IPS DF 19.7 (cell line): Measurements from ENCODE around the gene NFIB.

Experiments
- DNase-seq: peaks from one replicate; pipeline ENCODE4 v3.0.0-alpha.2; 2013; ENCODE audit warnings: low read depth, low spot score

Gene NFIB

DNA sequence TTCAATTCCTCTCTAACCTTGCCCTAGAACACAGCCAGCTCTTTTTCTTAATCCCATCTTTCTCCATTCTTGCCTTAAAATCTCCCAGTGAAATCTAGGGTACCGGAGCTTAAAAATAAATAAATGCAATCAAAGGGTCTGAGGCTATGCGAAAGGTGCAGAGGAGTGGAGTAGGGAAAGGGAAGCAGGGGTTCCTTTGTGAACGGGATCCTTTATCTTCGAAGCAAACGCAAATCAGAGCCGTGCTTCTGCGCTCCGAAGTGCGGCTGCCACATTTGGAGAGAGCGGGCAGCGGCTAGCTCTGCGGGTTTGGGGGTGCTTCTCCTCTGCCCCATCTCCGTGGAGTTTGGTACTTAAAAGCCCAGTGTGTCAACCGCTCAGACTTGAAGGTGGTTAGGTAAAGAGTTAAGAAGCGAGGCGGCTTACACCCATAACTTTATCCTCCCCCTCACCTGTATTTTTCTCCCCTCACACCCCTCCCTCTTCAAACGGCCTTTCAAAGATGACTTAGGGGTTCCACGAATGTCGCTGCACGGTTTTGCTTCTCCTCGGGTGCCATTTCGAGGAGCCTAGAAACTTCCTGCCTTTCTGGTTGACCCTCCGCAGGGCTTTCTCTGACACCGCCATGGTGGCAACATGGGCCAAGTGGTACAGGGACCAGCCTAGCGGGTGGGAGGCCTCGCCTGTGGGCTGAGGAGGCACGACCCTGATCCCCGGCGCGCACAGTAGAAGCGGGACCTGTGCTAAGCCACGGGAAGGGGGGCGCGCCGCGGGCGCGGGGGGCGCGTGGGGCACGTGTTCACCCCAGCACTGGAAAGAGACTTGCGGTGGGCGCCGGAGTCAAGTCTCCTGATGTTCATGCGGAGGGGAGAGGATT lies 31.7 kb upstream of the NFIB start:
- no peak for DNase-seq

DNA sequence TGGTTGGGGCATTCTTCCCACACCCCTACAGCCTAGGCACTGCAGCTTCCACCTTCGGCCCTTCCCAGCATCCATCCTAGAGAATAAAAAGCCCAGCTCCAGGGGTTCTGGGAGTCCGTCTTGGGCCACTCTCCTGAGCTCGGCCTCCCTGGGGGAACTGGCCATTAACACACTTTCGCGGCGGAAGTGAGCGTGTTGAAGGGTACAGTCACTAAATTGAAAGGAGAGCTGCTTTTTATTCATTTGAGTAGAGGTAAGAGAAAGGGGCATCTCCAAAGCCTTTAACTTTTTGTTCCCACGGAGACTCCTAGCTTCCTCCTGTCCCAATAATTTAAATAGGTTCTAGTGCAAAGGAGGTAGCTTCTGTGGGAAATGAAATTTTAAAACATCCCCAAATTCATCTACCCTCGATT lies 31.0 kb upstream of the NFIB start:
- DNase-seq: no peak

DNA sequence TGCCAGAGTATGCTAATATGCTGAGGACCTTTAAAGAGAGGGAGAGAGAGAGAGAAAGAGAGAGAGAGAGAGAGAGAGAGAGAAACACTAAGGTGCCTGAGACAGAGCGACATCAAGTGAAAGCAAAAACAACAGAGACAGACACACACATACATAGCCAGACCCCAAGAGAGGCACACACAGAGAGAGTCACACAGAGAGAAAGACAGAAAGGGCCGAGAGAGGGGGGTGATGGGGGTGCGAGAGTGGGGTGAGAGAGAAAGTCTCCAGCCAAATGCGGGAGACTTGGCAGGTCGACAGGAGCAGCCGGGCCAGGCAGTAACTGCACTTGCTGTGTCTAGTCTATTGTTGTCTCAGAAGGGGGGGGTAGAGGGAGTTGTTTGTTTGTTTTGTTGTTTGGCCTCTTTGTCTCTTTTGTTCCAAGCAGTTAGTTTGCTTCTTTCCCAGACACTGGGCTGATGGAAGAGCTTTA lies 30.1 kb upstream of the NFIB start:
- DNase-seq: no peak

DNA sequence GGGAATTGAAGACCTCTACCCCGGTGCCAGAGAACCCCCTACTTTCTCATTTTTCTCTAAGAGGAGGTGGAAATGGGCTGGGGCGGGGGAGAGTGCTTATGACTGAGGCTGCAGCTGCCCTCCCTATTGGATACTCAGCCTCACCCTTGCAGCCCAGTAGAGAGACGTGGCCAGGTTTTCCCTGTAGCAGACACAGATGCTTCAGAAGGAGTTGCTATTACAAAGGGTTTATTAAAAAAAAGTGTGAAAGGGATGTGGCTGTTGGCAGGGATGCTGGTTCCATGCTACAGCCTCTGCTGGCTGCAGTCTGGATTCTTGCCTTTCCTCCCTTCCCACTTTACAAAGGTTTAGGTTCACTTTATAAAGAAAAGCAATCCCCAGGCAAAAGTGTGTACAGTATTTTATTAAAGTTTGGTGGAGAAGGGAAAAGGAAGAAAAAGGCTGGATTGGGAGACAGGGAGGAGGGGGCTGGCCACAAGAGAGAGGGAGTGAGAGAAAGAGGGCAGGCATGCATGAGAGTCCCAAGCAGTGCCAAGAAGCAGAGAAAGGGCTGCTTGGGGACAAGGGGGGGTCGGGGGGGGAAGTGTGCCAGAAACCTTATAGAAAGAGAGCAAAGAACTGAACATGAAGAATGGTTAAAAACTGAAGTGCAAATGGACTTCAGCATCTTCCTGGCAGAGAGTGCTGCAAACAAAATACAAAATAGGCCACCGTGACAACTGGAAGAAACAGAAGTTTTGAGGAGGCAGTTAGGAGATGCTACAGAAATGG lies 29.5 kb upstream of the NFIB start:
- no peak for DNase-seq

DNA sequence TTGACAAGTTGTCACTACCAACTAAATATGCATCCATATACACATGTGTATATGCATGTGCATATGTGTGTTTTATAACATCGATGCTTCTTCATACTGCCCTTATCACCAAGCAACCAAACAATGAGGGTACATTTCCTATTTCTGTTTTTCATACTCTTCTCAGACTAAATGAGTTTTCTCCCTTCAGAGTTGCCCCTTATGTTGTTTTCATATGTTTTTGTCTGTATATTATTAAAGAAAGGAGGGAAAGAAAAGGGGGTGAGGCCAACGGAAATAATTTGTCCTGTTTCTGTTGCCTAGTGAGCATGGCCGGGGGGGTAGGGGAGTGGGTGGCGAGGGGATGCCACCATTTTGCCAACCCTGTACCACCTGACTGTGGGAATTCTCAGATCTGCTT lies 28.8 kb upstream of the NFIB start:
- DNase-seq: no peak

DNA sequence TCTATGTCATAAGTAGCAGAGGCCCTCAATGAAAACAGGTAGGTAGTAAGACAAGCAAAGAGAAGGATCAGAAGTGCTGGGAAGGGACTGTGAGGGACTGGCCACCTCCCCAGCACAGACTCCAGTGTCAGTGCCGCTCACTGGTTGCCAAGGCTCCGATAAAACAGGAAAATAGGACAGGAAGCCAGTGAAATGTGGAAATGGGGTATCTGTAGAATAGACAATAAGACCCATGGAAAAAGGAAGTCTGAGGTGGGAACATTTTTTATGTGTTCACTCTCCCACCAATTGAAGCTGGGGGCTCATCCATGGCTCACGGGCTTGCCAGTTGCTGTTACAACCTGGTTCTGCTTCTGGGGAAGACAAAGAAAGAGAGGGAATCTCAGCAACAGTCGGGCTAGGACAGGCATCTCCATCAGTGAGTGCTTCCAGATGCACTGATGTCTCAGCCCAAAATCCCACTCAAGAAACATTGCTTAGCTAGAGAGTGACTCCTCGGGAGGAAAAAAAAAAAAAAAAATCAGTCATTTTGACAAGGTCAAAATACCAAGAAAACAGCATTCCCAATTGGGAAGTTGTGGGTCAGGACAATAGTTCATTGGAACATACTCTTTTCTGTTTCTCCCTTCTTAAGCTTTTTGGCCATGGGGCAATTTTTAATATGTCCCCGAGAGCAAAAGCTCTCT lies 27.6 kb upstream of the NFIB start:
- DNase-seq: no peak

DNA sequence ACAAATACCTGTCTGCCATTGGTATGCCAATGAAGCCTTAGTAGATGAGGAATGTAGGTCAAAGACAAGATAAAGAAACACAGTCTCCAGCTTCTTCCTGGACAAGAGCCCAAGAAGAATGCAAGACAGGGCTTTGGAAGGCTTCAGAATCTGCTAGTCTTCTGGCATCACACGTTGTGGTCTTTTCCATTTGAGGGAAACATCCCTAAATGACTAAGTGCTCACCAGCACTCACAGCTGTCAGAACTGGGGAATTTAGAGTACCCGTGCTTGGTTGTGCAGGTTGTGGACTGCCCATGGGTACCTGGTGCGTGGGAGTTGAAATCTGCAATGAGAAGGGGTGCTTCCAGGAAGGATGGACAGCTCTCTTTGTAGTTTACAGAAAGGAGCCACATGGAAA lies 27.1 kb upstream of the NFIB start:
- DNase-seq: no peak

DNA sequence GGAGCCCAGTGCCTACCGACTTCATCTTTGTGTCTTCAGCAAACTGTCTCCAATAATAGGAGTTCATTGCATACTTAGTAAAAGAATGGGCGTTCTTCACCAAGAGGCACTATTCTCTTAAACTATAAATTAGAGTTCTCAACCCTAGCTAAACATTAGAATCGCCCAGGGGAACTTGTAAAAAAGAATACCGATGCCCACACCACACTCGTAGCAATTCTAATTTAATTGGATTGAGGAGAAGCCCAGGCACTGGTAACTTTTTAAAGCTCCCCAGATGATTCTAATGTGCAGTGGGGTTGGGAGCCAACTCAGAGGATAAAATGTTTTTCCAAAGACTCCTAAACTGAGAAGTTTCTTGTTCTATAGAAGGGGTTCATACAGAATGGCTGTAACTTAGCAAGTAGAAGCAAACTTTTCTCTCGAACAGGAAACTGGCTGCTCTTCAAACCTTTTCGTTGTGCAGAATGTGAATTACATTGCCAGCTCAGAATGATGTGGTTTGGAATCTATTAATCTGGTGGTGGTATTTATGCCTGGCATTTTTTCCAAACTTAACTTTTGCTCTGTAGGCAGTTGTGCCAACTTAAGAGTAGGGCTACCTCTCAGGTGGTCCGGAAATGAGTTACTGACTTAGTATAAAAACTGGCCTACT lies 26.4 kb upstream of the NFIB start:
- no peak for DNase-seq

DNA sequence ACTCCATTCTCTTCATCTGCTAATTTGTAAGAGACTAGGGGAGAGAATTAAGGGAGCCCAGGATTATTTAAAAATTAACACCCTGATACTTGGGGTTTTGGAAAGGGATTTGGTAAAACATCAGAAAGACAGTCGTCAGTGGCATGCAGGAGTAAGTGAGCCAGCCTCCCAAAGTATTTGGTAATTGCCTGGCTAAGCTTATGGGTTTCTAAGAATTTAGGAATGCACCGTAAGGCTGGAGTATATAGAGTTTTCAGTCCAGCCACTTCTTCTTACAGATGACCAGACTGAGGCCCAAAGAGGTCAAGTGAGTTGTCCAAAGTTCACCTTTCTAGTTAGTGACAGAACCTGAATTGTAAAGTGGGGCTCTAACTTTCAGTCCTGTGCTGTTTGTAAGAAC lies 25.8 kb upstream of the NFIB start:
- no peak for DNase-seq

DNA sequence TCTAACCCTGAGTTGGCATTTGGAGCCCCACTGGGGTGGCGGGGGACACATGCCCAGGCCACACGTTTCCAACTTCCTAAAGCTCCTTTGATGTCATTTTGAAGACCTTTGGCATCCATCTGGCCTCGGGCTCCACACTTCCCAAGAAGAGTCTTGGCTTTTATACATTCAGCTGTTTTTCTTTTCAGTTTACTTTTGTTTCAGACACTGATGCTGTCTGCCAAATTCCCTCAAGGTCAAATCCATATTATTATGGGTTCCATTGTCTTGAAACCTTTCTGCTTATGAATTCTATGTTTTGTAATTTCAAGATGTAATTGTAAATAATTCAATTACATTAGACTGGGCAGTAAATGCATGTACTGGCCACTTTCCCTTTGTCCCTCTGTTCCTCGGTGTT lies 23.7 kb upstream of the NFIB start:
- no peak for DNase-seq

DNA sequence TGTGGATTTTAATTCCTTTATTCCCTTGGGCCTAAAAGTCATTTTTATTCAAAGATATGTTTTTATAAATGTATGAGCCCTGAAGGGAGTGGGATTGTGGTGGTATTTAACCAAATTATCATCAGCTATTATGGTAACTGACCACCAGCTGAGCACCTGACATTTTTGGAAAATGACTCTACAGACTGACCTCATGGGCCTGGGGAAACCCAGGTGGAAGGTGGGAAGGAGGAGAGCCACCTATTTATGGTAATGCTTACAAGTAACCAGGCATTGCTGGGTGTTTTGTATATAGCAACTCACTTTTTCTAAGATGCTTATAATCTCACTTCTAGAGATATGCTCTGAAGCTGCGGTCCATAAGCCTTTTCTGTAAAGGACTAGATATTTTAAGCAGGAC lies 22.3 kb upstream of the NFIB start:
- DNase-seq: no peak

DNA sequence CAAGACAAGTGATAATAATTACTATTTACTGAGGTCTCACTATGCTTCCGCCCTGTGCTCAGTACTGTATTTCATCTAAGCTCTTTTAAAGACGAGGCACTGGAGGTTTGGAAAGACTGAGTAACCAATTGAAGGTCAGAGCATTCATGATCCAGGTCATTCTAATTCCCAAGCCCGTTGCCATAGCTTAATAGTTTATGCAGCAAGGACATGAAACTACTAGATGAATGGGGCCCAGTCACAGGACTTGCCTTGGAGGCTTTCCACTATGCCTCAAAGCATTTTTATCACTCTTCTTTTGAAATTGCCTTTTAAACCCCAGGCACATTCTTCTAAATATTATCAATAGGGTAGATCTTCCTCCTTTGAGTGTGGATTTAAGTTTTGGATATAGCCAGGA lies 17.2 kb upstream of the NFIB start:
- no peak for DNase-seq

DNA sequence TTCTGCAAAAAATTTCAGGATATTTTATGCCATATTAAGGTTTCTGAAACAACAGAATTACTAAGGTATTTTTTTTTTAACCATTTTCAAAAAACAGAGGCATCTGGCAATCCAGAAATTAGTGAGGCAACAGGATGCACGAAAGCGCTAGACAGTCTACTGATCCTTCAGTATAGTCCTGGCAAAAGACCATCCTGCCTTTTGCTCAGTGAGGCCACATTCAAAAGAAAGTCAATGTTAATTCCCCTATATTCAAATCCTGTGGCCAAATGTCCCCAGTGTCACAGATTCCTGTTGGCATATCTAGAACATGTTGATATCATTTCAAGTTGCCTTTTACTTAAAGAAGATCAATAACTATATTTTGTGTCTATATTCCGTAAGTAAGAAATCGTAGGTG lies 13.1 kb upstream of the NFIB start:
- DNase-seq: no peak

DNA sequence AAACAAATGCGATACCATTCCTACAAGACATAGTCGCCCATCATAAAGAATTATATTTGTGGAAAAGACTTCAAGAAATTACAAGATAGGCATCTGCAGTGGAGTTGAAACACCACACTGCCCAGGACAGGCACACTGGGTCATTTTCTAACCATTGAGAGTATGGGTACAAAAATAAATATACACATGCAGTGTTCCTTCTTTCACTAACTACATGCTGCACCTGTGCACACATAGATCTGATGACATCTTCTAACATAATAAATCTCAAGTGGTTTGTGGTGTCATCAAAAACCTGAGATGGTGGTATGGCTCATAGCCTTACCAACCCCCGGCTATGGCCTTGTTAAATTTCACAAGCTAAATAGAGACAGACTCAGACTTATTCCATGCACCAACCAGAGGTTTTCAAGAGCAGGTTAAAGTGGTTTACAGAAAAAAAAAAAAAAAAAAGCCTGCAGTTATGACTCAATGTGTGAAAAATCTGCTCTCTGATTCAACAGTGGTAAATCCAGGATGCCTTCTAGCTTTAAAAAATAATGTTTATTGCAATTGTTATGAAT lies 12.4 kb upstream of the NFIB start:
- no peak for DNase-seq

DNA sequence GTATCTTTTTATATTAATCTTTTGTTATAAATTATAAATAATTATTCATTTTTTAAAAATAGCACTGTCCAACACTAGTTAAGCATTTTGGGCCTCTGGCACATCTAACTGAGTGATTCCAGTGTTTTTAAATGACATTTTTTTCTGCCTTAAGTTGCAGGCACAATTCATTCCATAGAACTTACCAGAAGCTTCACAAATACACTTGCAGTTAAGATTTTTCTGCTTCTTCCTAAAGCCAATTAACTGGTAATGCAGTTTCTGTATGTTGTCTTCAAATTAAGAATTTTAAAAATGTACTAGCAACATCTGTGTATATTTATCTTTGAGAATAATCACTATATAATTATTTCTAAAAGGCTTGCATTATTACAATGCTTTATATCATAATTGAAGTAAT lies 11.2 kb upstream of the NFIB start:
- DNase-seq: no peak

DNA sequence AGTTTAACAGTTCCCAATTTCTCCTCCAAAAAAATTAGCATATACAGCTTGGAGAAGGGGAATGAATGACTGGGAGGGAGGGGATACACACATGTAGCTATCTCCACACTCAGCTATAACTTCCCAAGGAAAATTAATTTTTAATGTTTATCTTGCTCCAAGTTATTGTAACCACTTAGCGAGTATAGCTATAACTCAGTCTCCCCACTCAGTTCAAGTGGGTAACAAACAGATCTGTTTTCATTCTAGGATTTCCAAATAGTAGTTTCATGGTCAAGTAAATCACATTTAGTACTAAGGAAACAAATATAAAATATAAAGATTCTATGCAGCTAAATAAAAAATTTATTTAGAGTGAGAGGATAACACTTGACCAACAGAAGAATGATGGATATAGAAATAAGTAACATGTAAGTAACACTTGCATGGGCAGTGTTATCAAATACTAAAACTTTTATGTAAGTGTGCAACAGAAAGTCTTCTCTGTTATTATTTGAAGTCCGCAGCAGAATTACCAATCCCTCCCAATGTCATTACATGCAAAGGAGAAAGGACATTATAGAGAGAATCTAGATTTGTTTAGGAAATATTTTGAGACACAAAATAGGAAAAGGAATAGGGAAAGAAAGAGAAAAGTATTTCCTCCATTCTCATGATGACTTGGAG lies 10.2 kb upstream of the NFIB start:
- no peak for DNase-seq

DNA sequence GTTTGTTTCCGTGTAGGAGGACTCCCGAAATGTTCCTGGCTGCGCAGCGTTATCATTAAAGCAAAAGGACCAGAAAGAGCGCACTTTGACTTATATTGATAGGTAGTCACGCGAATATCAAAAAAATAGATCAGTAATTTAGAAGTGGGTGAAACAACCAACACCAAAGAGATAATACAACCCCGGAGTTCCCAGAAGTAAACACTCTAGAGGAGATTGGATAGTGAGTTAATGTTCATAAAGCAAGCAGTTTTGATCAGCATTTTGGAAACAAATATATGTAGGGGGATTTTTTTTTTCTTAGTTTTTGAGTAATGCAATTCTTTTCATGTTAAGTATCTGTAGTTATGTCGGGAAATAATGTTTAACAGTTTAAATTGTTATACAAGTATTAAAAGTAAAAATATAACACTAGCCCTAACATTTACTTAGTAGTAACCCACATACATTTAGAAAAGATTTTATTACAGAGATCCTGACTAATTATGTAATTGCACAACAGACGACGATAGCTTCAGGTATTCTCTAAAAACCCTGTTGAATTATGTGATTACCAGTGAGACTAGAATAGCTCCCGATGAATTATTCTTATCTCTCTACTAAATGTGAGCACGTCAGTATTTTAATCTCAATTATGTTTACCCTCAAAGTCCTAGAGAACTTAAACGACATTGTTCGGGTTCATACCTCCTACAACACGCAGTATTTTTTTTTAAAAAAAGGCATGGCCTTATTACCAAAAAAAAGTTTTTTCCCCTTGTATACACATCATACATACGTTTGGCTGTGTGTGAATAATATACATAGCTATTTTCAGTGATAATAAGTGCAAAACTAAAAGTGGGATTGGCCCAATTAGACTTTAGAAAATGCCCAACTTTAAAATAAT lies 9.4 kb upstream of the NFIB start:
- DNase-seq: no peak

DNA sequence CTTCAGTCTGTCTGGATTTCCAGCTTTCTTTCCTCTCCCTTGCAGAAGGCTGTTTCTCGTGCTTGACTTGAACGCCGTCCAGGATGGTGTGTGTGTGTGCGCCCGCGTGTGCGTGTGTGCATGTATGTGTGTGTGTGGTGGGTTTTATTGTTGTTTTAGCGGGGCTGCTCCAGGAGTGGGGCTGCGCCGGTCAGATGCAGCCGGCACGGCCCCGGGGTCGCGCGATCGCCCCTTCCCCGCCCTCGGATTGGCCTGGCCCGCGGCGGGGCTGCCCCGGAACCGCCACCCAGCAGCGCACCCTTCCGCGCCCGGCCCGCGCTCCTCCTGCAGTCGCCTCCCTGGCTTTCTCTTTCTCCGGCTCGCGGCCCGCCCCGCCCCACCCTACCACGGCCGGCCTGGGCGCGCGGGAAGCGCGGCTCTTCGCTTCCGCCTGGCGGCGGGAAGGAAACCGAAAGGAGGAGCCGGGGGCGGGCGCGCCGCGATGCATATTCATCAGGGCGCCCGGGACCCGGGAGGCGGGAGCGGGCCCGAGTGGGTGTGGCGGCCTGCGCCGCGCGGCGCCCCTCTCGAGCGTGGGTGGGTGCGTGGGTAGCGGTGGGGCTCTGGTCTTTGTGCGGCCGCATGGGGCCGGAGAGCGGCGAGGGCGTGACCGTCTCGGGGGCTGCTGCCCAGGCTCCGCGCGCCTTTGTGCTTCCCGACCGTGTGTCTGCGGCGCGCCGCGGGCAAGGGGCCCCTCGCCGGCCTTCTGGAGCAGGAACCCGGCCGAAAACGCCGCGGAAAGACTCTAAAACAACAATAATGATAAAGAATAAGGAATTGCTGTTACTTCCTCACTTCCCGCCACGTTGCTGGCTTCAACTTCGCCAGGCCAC lies 8.5 kb upstream of the NFIB start:
- no peak for DNase-seq

DNA sequence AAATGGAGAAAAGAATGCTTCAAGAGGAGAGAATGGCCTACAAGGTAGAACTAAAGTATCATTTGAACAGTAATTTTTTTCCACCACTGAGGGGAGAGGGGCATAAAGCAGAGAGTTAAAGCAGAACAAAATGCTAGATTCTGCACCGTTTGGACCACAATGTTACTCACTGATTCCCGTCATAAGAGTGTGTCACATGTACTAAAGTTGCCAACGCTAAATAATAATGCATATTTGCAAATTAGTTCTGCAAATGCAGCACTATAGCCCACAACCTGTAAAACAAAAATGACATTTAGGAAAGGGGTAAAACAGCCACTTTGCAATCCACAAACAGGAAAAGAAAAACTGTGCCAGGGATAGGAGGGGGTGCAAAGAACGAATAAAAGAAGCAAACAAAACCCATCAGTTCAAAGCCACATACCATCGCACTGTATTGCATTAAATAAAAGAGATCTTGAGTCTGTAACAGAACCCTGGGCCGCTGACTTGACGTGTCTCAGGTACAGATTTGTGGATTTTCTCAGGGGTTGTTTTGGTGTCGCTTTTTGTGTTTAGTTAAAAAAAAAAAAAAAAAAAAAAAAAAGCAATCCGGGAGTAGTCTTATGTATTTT lies 7.7 kb upstream of the NFIB start:
- no peak for DNase-seq
